Parathyroid adenoma (tissue), 2 donors: ENCODE results near the gene MYL9.

ENCODE experiments used
- H2AFZ ChIP-seq: fragments of 300-600 bp; sonication (generic); one replicate; pipeline ENCODE4 v1.7.0; 2017; ENCODE audit warnings: antibody characterized with exemption, mild to moderate bottlenecking
- H3K27ac ChIP-seq: fragments of 300-600 bp; sonication (generic); one replicate; pipeline ENCODE4 v1.7.0; 2017
- H3K27me3 ChIP-seq: fragments of 300-600 bp; sonication (generic); one replicate; pipeline ENCODE4 v1.7.0; 2017; ENCODE audit warnings: low read length; ENCODE audit not compliant: control insufficient read depth, insufficient read depth
- H3K36me3 ChIP-seq: fragments of 300-600 bp; sonication (generic); one replicate; pipeline ENCODE4 v1.7.0; 2017; ENCODE audit warnings: low read length; ENCODE audit not compliant: control insufficient read depth, insufficient read depth
- H3K4me1 ChIP-seq: fragments of 300-600 bp; sonication (generic); one replicate; pipeline ENCODE4 v1.7.0; 2017; ENCODE audit warnings: control low read depth
- H3K4me2 ChIP-seq: fragments of 300-600 bp; sonication (generic); one replicate; pipeline ENCODE4 v1.7.0; 2017; ENCODE audit warnings: low read length
- H3K4me3 ChIP-seq: fragments of 300-600 bp; sonication (generic); one replicate; pipeline ENCODE4 v1.7.0; 2017; ENCODE audit warnings: low read depth, low read length
- H3K79me2 ChIP-seq: fragments of 300-600 bp; sonication (generic); one replicate; pipeline ENCODE4 v1.7.0; 2017; ENCODE audit warnings: control low read depth
- H3K9ac ChIP-seq: fragments of 300-600 bp; sonication (generic); one replicate; pipeline ENCODE4 v1.7.0; 2017; ENCODE audit warnings: mild to moderate bottlenecking
- H3K9me3 ChIP-seq: fragments of 300-600 bp; sonication (generic); one replicate; pipeline ENCODE4 v1.7.0; 2017; ENCODE audit warnings: low read length; ENCODE audit not compliant: control insufficient read depth
- CTCF ChIP-seq: fragments of 300-600 bp; sonication (generic); IDR thresholded peaks from one replicate; pipeline ENCODE4 v1.7.0; 2017; ENCODE audit warnings: antibody characterized with exemption, mild to moderate bottlenecking
- donor health status: primary hyperparathyroidism.

Gene MYL9

GRCh38 chr20:36523341-36523740 lies 18.0 kb upstream of the MYL9 start:
- no peaks in the 10 kb centered on the region for H3K9me3 ChIP-seq
- no peaks in the 10 kb centered on the region for H3K36me3 ChIP-seq
- H3K4me2 ChIP-seq: no peak overlapping the region
- no peak for TF ChIP-seq CTCF
- H3K79me2 ChIP-seq: no peaks in the 10 kb centered on the region
- H2AFZ ChIP-seq: no peak overlapping the region
- no peak overlapping the region for H3K9ac ChIP-seq
- H3K27me3 ChIP-seq: no peaks in the 10 kb centered on the region
- no peak overlapping the region for H3K27ac ChIP-seq
- H3K4me3 ChIP-seq: no peak overlapping the region
- no peaks in the 10 kb centered on the region for H3K4me1 ChIP-seq

- Histone ChIP-seq H3K4me1 (no peaks in the 10 kb centered on the region), H3K27ac (no peak overlapping the region), H3K4me3 (no peak overlapping the region), H3K4me2 (no peak overlapping the region), H2AFZ (no peak overlapping the region), H3K9me3 (no peaks in the 10 kb centered on the region), H3K79me2 (no peaks in the 10 kb centered on the region), H3K36me3 (no peaks in the 10 kb centered on the region), H3K9ac (no peak overlapping the region), H3K27me3 (no peaks in the 10 kb centered on the region)
- TF ChIP-seq CTCF: no peak
Measured at GRCh38 chr20:36525620-36526365, 15.5 kb upstream of the MYL9 start.

GRCh38 chr20:36526521-36527011 lies 14.8 kb upstream of the MYL9 start:
- H3K9me3 ChIP-seq: no peaks in the 10 kb centered on the region

GRCh38 chr20:36527331-36528125 lies 13.8 kb upstream of the MYL9 start:
- H3K79me2 ChIP-seq: no peaks in the 10 kb centered on the region
- H3K9ac ChIP-seq: no peak overlapping the region
- H3K27me3 ChIP-seq: no peaks in the 10 kb centered on the region
- H3K9me3 ChIP-seq: no peaks in the 10 kb centered on the region
- no peaks in the 10 kb centered on the region for H3K4me1 ChIP-seq
- no peak overlapping the region for H3K4me2 ChIP-seq
- no peak overlapping the region for H3K27ac ChIP-seq
- H2AFZ ChIP-seq: no peak overlapping the region
- no peak for TF ChIP-seq CTCF
- no peaks in the 10 kb centered on the region for H3K36me3 ChIP-seq
- H3K4me3 ChIP-seq: no peak overlapping the region

More at GRCh38 chr20:36526521-36527011, 14.8 kb upstream of the MYL9 start:
- H3K36me3 ChIP-seq: no peaks in the 10 kb centered on the region
- H3K9ac ChIP-seq: no peak overlapping the region
- H3K4me3 ChIP-seq: no peak overlapping the region
- no peaks in the 10 kb centered on the region for H3K27me3 ChIP-seq
- H3K27ac ChIP-seq: no peak overlapping the region
- H3K79me2 ChIP-seq: no peaks in the 10 kb centered on the region
- no peak overlapping the region for H2AFZ ChIP-seq
- H3K4me2 ChIP-seq: no peak overlapping the region
- TF ChIP-seq CTCF: no peak
- no peaks in the 10 kb centered on the region for H3K4me1 ChIP-seq
